ENCODE data around the gene LCK.

DNA sequence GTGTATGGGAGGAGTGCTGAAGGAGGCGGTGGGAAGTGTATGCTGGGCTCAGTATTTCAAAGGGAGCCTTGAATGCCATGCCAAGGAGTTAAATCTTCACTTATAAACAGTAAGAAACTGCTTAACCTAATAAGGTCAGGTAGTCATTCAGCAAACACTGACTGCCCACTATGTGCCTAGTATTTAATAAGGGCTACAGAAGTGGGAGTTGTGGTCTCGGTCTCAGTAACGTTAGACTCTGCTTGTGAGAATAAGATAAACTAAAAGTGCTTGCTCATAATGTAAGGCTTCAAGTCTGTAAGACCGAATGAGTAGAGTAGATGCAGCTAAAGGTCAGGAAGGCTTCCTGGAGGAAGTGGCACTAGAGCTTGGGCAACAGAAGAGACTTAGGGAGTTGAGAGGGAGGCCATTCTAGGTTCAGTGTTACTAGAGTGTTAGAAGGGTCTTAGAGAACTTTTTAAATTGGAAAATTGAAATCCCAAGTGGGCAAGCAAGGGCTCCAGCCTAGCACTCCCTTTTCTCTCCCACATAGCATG, 78.9 kb downstream of the LCK start:
- TF ChIP-seq, protein P1, sequence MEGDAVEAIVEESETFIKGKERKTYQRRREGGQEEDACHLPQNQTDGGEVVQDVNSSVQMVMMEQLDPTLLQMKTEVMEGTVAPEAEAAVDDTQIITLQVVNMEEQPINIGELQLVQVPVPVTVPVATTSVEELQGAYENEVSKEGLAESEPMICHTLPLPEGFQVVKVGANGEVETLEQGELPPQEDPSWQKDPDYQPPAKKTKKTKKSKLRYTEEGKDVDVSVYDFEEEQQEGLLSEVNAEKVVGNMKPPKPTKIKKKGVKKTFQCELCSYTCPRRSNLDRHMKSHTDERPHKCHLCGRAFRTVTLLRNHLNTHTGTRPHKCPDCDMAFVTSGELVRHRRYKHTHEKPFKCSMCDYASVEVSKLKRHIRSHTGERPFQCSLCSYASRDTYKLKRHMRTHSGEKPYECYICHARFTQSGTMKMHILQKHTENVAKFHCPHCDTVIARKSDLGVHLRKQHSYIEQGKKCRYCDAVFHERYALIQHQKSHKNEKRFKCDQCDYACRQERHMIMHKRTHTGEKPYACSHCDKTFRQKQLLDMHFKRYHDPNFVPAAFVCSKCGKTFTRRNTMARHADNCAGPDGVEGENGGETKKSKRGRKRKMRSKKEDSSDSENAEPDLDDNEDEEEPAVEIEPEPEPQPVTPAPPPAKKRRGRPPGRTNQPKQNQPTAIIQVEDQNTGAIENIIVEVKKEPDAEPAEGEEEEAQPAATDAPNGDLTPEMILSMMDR (conservative IDR thresholded peaks at IDR 0.05; ENCODE audit: low read depth in 2 of 2) = no peak
- TF ChIP-seq ZNF331 (CRISPR knock-in tag; IDR thresholded peaks at IDR 0.05; ENCODE audit: low read depth) (no peak), EZH2 (IDR thresholded peaks at IDR 0.05; ENCODE audit: low read depth, unreplicated experiment) (no peak), EZH2phosphoT487 (IDR thresholded peaks at IDR 0.05; ENCODE audit: unreplicated experiment) (no peak), POLR2AphosphoS5 (IDR thresholded peaks at IDR 0.05; ENCODE audit: low read depth) (no peak), JUNB (IDR thresholded peaks at IDR 0.05; ENCODE audit: unreplicated experiment) (no peak), NANOG (IDR thresholded peaks at IDR 0.05; ENCODE audit: borderline replicate concordance) (no peak), ZNF114 (CRISPR knock-in tag; IDR thresholded peaks at IDR 0.05) (no peak)
- TF ChIP-seq, protein P2, sequence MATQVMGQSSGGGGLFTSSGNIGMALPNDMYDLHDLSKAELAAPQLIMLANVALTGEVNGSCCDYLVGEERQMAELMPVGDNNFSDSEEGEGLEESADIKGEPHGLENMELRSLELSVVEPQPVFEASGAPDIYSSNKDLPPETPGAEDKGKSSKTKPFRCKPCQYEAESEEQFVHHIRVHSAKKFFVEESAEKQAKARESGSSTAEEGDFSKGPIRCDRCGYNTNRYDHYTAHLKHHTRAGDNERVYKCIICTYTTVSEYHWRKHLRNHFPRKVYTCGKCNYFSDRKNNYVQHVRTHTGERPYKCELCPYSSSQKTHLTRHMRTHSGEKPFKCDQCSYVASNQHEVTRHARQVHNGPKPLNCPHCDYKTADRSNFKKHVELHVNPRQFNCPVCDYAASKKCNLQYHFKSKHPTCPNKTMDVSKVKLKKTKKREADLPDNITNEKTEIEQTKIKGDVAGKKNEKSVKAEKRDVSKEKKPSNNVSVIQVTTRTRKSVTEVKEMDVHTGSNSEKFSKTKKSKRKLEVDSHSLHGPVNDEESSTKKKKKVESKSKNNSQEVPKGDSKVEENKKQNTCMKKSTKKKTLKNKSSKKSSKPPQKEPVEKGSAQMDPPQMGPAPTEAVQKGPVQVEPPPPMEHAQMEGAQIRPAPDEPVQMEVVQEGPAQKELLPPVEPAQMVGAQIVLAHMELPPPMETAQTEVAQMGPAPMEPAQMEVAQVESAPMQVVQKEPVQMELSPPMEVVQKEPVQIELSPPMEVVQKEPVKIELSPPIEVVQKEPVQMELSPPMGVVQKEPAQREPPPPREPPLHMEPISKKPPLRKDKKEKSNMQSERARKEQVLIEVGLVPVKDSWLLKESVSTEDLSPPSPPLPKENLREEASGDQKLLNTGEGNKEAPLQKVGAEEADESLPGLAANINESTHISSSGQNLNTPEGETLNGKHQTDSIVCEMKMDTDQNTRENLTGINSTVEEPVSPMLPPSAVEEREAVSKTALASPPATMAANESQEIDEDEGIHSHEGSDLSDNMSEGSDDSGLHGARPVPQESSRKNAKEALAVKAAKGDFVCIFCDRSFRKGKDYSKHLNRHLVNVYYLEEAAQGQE (IDR thresholded peaks at IDR 0.05; ENCODE audit: unreplicated experiment) = no peak
- TF ChIP-seq, protein P3, sequence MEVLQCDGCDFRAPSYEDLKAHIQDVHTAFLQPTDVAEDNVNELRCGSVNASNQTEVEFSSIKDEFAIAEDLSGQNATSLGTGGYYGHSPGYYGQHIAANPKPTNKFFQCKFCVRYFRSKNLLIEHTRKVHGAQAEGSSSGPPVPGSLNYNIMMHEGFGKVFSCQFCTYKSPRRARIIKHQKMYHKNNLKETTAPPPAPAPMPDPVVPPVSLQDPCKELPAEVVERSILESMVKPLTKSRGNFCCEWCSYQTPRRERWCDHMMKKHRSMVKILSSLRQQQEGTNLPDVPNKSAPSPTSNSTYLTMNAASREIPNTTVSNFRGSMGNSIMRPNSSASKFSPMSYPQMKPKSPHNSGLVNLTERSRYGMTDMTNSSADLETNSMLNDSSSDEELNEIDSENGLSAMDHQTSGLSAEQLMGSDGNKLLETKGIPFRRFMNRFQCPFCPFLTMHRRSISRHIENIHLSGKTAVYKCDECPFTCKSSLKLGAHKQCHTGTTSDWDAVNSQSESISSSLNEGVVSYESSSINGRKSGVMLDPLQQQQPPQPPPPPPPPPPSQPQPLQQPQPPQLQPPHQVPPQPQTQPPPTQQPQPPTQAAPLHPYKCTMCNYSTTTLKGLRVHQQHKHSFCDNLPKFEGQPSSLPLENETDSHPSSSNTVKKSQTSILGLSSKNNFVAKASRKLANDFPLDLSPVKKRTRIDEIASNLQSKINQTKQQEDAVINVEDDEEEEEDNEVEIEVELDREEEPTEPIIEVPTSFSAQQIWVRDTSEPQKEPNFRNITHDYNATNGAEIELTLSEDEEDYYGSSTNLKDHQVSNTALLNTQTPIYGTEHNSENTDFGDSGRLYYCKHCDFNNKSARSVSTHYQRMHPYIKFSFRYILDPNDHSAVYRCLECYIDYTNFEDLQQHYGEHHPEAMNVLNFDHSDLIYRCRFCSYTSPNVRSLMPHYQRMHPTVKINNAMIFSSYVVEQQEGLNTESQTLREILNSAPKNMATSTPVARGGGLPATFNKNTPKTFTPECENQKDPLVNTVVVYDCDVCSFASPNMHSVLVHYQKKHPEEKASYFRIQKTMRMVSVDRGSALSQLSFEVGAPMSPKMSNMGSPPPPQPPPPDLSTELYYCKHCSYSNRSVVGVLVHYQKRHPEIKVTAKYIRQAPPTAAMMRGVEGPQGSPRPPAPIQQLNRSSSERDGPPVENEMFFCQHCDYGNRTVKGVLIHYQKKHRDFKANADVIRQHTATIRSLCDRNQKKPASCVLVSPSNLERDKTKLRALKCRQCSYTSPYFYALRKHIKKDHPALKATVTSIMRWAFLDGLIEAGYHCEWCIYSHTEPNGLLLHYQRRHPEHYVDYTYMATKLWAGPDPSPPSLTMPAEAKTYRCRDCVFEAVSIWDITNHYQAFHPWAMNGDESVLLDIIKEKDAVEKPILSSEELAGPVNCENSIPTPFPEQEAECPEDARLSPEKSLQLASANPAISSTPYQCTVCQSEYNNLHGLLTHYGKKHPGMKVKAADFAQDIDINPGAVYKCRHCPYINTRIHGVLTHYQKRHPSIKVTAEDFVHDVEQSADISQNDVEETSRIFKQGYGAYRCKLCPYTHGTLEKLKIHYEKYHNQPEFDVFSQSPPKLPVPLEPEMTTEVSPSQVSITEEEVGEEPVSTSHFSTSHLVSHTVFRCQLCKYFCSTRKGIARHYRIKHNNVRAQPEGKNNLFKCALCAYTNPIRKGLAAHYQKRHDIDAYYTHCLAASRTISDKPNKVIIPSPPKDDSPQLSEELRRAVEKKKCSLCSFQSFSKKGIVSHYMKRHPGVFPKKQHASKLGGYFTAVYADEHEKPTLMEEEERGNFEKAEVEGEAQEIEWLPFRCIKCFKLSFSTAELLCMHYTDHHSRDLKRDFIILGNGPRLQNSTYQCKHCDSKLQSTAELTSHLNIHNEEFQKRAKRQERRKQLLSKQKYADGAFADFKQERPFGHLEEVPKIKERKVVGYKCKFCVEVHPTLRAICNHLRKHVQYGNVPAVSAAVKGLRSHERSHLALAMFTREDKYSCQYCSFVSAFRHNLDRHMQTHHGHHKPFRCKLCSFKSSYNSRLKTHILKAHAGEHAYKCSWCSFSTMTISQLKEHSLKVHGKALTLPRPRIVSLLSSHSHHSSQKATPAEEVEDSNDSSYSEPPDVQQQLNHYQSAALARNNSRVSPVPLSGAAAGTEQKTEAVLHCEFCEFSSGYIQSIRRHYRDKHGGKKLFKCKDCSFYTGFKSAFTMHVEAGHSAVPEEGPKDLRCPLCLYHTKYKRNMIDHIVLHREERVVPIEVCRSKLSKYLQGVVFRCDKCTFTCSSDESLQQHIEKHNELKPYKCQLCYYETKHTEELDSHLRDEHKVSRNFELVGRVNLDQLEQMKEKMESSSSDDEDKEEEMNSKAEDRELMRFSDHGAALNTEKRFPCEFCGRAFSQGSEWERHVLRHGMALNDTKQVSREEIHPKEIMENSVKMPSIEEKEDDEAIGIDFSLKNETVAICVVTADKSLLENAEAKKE (CRISPR knock-in tag; IDR thresholded peaks at IDR 0.05) = no peak

Data from GM23338 (cell line).